ENCODE measurements around the gene CTXN1. TPM values are rescaled to one million over a fixed set of nuclear protein-coding genes. Genes with fewer than 3 reads are reported as not detected.
"Not testable (repeated sequence)": the region's sequence is repeated elsewhere in the genome, so short reads cannot be mapped to it uniquely, and the experiment has no call there.

CTXN1 gene
- polyA plus RNA-seq, 4 donors, result 11.8 to 41.7 (median 28.4) TPM

DNA sequence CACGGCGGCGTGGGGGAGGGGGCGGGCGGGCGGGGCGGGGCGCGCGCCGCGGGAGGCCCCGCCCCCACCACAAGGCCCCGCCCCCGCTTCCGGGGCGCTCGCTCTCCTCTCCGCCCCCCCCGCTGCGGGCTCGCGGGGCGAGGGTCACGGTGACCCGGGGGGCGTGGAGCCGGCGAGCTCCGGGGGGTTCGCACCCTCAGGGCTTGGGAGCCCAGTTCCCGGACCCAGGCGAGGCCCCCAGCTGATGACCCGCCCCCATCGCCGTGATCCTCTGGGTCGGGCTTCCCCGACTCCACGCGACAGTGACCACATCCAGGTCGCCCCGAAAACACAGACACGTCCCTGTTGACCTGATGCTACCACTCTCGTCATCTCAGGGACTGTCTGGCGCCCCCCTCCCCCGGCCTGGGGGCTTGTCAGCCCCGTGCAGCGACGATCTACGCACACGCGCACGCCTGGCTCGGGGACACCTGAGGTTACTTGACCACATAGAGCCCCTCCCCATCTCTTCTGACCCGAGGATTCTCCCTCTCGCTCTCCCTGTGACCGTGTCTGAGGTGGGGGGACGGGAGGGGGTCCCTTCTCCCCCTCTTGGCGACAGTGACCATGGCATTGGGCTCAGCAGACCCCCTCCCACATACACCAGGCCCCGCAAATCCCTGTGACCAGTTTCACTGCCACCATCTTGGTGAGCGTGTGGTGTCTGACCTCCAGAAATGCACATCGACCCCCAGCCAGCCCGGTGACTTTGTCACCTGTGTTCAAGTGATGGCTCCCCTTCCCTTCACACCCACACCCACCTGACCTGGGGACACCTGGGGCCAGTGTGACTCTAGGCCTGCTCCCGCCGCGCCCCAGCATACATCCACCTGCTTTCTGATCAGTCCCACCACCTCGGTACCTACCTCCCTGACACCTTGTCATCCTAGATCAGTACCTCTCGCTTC, 21.6 kb downstream of the CTXN1 start:
- DNase-seq (ENCODE audit: low read depth in 4 of 4, low spot score in 2 of 4), result no peak

DNA sequence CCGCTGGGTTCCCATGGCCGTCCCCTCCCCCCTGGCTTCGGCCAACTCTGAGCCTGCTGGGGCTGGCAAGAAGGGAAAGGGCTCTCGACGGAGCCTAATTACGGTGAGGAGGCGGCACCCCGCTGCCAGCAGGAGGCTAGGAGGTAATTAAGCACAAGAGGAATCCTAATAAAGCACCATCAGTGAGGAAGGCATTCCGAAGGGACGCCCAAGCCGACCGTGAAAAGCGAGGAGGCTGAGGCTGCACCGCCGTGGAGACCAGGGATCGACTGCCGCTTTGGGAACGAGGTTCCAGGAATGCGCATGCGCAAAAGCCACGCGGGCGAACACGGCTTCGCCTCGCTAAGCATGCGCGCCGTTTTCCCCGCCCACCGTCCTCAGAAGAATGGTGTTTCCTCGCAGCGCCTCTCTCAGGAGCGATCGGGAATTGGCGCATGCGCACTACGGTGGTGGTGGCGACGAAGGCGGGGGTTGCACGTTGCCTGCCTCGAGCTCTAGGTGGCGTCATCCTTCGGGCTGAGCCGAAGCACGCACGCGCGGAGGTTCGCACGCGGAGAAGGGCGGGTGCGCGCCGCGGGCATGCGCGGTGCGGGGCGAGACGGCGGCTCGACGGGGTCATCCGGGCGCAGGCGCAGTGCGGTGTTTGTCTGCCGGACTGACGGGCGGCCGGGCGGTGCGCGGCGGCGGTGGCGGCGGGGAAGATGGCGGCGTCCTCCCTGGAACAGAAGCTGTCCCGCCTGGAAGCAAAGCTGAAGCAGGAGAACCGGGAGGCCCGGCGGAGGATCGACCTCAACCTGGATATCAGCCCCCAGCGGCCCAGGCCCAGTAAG, 22.5 kb downstream of the CTXN1 start, which contains the start of gene MAP2K7:
Gene MAP2K7, plus strand, starts transcription at position 634 of the 830 bp plus-strand sequence. Its CDS starts 68 bp downstream, at position 702.
- peak; percentile 97 to 100 (median 99) for DNase-seq (ENCODE audit: low read depth in 4 of 4, low spot score in 2 of 4)

DNA sequence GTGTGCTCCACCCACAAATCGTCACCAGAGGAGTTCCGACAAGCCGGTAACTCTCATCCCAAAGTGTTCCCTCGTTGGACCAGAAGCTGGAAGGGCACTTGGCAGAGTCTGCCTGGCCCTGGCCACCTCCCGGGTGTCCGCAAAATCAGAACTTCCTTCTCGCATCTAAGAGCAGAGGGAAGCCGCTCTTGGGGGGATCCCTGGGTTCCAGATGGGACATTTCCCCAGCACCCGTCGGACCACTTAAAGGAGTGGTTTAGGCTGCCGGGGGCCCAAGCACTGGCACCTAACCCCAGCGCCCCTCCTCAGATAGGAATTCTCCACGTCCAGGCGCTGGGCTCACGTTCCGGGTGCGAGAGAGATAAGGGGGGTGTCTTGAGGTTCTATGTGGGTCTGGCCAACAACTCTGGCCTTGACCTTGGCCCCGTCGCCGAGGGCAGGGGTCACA, 23.1 kb downstream of the CTXN1 start:
- no peak for DNase-seq (ENCODE audit: low read depth in 4 of 4, low spot score in 2 of 4)

DNA sequence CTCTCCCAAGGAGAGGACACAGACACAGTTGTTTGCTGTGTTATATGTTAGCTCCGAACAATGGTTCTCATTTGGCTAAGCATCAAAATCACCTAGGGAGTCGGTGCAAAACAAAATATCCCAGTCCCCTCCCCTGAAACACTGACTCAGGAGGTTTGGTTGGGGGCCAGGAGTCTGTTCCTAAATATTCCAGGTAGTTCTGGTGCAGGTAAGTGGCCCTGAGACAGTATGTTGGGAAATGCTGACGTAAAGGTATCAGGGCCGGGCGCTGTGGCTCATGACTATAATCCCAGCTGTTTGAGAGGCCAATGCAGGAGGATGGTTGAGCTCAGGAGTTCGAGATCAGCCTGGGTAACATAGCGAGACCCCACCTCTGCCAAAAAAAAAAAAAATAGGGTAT, 24.6 kb downstream of the CTXN1 start:
- no peak for DNase-seq (ENCODE audit: low read depth in 4 of 4, low spot score in 2 of 4)

DNA sequence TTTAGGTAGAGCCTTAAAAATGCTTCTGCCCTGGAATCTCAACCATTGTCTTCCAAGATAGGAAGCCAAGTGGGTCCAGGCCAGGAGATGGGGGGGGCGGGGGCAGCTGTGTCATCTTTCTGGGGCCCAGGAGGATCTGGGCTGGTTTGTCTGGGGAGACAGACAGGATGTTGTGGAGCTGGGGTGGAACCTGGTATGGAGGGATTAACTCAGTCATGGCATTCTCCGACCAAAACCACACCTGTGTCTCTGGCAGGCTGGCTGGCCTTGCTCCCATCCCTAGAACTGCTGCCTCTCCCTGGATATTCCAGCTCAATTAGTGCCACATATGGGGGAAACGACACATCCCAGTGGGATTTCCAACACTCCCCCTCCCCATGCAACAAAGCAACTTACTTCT, 25.0 kb downstream of the CTXN1 start:
- no peak for DNase-seq (ENCODE audit: low read depth in 4 of 4, low spot score in 2 of 4)

DNA sequence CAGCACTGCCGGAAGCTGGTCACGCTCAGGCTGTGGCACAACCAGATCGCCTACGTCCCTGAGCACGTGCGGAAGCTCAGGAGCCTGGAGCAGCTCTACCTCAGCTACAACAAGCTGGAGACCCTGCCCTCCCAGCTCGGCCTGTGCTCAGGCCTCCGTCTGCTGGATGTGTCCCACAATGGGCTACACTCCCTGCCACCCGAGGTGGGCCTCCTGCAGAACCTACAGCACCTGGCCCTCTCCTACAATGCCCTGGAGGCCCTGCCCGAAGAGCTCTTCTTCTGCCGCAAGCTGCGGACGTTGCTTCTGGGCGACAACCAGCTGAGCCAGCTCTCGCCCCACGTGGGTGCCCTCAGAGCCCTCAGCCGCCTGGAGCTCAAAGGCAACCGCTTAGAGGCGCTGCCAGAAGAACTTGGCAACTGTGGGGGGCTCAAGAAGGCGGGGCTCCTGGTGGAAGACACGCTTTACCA, 25.5 kb downstream of the CTXN1 start:
- no peak for DNase-seq (ENCODE audit: low read depth in 4 of 4, low spot score in 2 of 4)

DNA sequence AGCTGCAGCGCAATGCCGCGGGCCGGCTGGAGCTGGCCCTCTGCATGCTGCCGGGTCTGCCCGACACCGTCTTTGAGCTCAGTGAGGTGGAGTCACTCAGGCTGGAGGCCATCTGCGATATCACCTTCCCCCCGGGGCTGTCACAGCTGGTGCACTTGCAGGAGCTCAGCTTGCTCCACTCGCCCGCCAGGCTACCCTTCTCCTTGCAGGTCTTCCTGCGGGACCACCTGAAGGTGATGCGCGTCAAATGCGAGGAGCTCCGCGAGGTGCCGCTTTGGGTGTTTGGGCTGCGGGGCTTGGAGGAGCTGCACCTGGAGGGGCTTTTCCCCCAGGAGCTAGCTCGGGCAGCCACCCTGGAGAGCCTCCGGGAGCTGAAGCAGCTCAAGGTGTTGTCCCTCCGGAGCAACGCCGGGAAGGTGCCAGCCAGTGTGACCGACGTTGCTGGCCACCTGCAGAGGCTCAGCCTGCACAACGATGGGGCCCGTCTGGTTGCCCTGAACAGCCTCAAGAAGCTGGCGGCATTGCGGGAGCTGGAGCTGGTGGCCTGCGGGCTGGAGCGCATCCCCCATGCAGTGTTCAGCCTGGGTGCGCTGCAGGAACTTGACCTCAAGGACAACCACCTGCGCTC, 26.1 kb downstream of the CTXN1 start:
- no peak for DNase-seq (ENCODE audit: low read depth in 4 of 4, low spot score in 2 of 4)

DNA sequence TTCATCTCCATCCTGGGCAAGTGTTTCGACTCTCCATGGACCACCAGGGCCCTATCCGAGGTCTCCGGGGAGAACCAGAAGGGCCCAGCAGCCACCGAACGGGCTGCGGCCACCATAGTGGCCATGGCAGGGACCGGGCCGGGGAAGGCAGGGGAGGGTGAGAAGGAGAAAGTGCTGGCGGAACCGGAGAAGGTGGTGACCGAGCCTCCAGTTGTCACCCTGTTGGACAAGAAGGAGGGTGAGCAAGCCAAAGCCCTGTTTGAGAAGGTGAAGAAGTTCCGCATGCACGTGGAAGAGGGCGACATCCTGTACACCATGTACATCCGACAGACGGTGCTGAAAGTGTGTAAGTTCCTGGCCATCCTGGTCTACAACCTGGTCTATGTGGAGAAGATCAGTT, 27.0 kb downstream of the CTXN1 start:
- no peak for DNase-seq (ENCODE audit: low read depth in 4 of 4, low spot score in 2 of 4)

DNA sequence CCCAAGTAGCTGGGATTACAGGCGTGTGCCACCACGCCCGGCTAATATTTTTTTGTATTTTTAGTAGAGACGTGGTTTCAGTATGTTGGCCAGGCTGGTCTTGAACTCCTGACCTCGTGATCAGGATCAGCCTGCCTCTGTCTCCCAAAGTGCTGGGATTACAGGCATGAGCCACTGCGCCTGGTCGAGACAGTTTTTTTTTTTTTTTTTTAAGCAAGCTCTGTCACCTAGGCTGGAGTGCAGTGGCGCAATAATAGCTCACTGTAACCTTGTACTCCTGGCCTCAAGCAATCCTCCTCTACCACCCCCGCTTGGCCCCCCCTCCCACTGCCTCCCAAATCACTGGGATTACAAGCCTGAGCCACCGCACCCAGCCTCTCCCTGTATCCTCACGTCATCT, 28.6 kb downstream of the CTXN1 start:
- DNase-seq (ENCODE audit: low read depth in 4 of 4, low spot score in 2 of 4), result no peak

DNA sequence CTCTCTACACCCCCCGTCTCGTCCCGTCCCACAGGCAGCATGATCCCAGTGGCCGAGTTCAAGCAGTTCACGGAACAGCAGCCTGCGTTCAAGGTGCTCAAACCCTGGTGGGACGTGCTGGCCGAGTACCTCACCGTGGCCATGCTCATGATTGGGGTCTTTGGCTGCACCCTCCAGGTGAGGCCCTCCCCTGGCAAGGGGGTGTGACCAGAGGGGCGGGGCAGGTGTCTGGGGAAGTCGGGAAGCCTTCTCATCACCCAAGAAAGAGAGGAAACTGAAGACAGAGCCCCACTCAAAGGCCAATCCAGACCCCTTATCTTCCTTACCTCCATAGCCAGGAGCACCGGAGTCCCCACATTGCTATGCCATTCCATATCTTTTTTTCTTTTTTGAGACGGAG, 30.4 kb downstream of the CTXN1 start:
- no peak for DNase-seq (ENCODE audit: low read depth in 4 of 4, low spot score in 2 of 4)

DNA sequence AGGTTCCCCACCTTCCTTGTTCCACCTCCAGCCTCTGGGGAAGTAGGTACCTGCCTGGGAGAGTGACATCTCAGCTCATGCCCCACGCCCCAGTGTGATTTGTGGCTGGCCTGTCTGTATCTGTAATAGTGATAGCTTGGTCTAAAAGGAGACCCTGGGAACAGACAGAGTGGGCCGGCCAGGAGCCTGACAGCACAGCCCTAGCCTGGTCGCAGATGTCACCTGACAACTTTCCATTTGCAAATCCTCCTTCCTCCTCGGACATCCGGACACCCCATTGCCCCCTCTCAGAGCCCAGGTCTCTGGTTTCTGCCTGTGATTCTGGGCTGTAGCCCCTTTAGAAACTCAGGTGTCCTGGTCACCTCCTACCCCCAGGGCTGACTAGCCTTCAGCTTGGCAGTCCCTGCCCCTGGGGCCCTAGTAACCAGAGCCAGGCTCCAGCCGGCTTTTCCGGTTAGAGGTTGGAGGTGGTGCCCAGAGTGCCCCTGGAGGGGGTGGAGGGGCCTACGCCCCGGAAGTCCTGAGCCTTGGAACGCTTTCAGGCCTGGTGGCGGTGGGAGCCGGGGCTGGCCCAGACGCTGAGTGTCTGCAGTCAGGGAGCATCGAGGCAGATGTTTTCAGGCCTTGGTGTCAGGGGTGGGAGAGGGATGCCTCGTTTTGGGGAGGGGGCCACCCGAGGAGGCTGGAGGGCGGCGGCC, 31.2 kb downstream of the CTXN1 start:
- no peak for DNase-seq (ENCODE audit: low read depth in 4 of 4, low spot score in 2 of 4)

DNA sequence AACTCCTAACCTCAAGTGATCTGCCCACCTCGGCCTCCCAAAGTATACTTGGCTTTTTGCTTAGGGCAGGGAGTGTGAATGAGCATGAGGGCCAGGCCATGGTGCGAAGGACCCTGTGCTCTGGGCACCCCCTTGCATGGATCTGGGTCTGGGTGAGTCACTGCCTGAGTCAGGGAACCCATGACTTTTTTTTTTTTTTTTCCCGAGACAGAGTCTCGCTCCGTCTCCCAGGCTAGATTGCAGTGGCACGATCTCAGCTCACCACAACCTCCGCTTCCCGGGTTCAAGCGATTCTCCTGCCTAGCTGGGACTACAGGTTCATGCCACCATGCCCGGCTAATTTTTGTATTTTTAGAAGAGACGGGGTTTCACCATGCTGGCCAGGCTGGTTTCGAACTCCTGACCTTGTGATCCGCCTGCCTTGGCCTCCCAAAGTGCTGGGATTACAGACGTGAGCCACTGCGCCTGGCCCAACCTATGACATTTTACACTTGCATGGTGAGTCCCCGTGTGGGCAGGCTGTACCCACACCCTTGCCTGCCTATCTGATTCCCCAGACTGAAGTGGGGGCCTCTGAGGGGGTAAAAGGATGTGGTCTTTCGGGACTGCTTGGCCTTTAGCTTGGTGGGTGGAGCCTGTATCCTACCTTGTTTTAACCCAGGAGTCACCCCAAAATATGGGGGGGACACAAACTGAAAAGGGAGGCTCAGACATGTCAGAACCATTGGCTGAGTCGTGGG, 32.4 kb downstream of the CTXN1 start:
- DNase-seq (ENCODE audit: low read depth in 4 of 4, low spot score in 2 of 4), result not testable (repeated sequence)

DNA sequence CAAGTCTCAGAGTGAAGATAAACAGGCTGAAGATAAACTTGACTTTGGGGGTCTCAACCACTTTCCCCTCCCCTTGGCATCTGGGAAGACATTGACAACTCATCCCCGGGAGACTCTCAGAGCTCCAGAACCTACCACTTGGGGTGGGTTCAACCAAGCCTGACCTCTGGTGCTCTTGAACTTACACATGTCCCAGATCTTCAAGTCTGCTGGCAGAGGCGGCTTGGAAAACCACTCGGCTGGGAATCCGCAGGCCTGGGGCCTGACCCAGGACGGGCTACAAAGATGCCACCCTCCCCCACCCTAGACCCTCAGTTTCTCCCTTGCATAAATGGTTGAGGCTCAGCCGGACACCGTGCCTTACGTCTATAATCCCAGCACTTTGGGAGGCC, 37.1 kb downstream of the CTXN1 start:
- no peak for DNase-seq (ENCODE audit: low read depth in 4 of 4, low spot score in 2 of 4)

DNA sequence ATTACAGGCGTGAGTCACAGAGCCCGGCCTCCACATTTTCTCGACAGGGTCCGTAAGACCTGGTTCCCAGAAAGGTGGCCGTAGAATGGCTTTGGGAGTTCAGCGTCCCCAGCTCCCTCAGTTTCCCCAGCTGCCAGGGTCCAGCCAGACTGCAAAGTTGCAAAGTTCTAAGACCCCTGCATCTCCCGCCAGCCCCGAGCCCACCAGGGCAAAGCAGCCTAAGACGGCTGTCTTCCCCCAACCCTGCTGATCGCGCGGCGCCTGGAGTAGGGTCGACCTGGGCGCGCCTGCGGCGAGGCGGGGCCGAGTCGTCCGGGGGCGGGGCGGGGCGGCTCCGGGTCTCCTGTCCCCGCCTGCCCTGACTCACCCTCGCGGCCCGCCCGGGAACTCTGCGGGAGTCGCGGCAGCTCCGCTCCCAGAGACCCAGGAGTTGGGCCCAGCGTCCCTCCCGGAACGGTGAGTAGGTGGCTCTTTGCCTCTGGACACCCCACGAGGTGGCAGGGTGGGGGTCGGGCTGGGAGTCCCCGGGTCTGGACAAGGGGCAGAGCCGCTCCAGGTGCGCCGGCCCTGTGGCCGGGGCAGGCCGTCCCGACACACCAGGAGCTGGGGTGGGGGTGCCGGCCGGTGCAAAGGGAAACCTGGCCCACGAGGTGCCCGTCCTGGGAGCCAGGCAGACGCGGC, 37.6 kb downstream of the CTXN1 start, which contains the start of gene LRRC8E:
Gene LRRC8E, plus strand, starts transcription at position 366 of the 681 bp plus-strand sequence. CDS start 7,094 bp downstream, outside the sequence.
- no peak for DNase-seq (ENCODE audit: low read depth in 4 of 4, low spot score in 2 of 4)

DNA sequence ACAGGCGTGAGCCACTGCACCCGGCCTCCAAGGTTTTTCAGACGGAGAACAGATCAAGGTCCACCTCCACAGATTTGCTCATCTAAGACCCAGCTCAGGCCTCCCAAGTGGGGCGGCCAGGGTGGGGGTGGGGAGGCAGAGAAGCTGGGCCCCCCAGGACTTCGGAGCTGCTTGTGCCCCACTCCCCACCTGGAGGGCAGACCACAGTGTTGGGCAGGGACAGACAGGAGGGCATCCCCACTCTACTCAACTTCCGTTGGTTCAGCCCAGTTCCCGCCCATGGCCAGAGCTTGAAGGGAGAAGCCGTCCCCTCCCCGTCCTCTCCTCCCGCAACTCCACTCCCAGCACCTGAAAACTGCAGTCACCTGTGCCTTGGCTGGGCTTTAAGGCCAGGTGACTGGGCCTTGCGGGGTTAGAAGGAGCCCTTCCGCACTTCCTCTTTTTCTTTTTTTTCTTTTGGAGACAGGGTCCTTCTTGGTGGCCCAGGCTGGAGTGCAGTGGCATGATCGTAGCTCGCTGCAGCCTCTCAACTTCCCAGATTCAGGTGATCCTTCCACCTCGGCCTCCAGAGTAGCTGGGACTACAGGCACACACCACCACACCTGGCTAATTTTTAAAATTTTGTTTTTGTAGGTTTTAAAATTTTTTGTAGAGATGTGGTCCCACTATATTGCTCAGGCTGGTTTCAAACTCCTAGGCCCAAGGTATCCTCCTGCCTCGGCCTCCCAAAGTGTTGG, 38.4 kb downstream of the CTXN1 start:
- no peak for DNase-seq (ENCODE audit: low read depth in 4 of 4, low spot score in 2 of 4)

DNA sequence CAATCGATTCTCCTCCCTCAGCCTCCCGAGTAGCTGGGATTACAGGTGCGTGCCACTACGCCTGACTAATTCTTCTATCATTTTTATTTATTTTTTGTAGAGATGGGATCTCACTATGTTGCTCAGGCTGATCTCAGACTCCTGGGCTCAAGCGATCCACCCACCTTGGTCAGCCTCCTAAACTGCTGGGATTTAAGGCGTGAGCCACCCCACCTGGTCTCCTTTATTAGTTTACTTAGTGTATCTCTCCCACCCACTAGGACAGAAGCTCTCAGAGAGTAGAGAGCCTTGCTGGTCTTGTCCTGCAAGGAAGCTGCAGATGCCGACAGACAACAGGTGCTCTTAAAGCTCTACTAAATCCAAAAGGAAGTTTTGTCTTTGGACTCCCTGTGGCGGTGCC, 40.1 kb downstream of the CTXN1 start:
- DNase-seq (ENCODE audit: low read depth in 4 of 4, low spot score in 2 of 4), result no peak

DNA sequence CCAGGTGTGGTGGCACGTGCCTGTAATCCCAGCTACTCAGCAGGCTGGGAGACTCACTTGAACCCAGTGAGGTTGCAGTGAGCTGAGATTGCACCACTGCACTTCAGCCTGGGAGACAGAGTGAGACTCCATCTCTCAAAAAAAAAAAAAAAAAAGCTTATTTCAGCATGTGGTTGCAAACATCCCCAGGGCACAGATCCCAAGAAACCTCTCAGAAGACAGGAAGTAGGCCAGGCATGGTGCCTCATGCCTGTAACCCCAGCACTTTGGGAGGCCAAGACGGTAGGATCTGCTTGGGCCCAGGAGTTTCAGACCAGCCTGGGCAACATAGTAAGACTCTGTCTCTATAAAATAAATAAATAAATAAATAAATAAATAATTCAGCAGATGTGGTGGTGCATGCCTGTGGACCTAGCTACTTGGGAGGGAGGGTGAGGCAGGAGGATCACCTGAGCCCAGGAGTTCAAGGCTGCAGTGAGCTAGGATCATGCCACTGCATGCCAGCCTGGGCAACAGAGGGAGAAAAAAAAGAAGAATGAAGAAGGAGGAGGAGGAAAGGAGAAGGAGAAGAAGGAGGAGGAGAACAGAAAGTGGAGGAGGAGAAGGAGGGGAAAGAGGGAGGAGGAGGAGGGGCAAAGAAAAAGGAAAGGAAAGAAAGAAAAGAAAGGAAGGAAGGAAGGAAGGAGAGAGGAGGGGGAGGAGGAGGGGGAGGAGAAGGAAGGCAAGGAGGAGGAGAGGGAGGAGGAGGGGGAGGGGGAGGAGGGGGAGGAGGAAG, 42.0 kb downstream of the CTXN1 start:
- DNase-seq (ENCODE audit: low read depth in 4 of 4, low spot score in 2 of 4), result no peak
